Chondrocyte (in vitro differentiated cells): ENCODE measurements around the gene HHAT. TPM values are rescaled to one million over a fixed set of nuclear protein-coding genes. Genes with fewer than 3 reads are reported as not detected.

Source experiments
- DNase-seq: peaks from one replicate; pipeline ENCODE4 v3.0.0; 2021; ENCODE audit warnings: mixed read lengths, low spot score
- H3K27ac Mint-ChIP-seq: one replicate; pipeline ENCODE4 v1.8.0; 2021; ENCODE audit warnings: mild to moderate bottlenecking, moderate library complexity, mixed read lengths; ENCODE audit not compliant: unreplicated experiment
- H3K27me3 Mint-ChIP-seq: 2 replicates; pipeline ENCODE4 v1.8.0; 2021; ENCODE audit warnings: low read depth, mixed read lengths
- H3K36me3 Mint-ChIP-seq: 2 replicates; pipeline ENCODE4 v1.8.0; 2021; ENCODE audit warnings: low read depth, mixed read lengths
- H3K4me1 Mint-ChIP-seq: 2 replicates; pipeline ENCODE4 v1.8.0; 2021; ENCODE audit warnings: low read depth, mild to moderate bottlenecking, mixed read lengths
- H3K4me3 Mint-ChIP-seq: one replicate; pipeline ENCODE4 v1.8.0; 2021; ENCODE audit warnings: mild to moderate bottlenecking, moderate library complexity, mixed read lengths; ENCODE audit not compliant: unreplicated experiment
- H3K9me3 Mint-ChIP-seq: 2 replicates; pipeline ENCODE4 v1.8.0; 2021; ENCODE audit warnings: low read depth, mixed read lengths
- total RNA-seq: library from RNA; stranded (reverse); gene quantifications from 3 replicates; pipeline ENCODE4 v1.2.1, GENCODE V29; 2021
- TF ChIP-seq, protein P1 (sequence below): fragments of 200-600 bp; sonication (generic); IDR thresholded peaks from 2 replicates; pipeline ENCODE4 v1.5.0; 2021; ENCODE audit warnings: antibody characterized with exemption, mild to moderate bottlenecking, moderate library complexity

The HHAT gene
- total RNA-seq, 1 donor from 2014 or later = 6.4 TPM

- H3K4me3 Mint-ChIP-seq = no peak overlapping the region
- H3K4me1 Mint-ChIP-seq = no peaks in the 10 kb centered on the region
- H3K27ac Mint-ChIP-seq = no peak overlapping the region
- H3K27me3 Mint-ChIP-seq = no peaks in the 10 kb centered on the region
- no peak for DNase-seq
- TF ChIP-seq, protein P1, sequence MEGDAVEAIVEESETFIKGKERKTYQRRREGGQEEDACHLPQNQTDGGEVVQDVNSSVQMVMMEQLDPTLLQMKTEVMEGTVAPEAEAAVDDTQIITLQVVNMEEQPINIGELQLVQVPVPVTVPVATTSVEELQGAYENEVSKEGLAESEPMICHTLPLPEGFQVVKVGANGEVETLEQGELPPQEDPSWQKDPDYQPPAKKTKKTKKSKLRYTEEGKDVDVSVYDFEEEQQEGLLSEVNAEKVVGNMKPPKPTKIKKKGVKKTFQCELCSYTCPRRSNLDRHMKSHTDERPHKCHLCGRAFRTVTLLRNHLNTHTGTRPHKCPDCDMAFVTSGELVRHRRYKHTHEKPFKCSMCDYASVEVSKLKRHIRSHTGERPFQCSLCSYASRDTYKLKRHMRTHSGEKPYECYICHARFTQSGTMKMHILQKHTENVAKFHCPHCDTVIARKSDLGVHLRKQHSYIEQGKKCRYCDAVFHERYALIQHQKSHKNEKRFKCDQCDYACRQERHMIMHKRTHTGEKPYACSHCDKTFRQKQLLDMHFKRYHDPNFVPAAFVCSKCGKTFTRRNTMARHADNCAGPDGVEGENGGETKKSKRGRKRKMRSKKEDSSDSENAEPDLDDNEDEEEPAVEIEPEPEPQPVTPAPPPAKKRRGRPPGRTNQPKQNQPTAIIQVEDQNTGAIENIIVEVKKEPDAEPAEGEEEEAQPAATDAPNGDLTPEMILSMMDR = no peak
- H3K9me3 Mint-ChIP-seq = no peaks in the 10 kb centered on the region
- peaks cover under 1% of the 10 kb centered on the region for H3K36me3 Mint-ChIP-seq
These were observed 154.4 kb downstream of the HHAT start for GRCh38 chr1:210482945-210483617.

DNA sequence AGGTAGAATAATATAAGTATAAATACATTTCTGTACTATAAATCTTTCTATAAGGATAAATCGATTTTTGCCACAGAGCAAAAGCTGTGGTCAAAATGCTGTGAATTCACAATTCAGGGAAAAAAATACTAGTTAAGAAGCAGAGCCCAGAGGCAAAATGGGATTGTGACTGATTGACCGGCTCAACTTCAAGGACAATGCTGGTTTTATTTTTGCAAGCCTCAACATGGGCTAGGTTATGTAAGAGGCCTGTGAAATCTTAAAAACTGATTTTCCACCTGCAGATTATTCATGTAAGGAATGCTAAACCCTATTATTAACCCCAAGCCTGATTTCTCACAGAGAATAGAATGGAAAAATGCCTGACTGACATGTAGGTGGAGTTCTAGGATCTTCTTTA lies 155.1 kb downstream of the HHAT start:
- Mint-ChIP-seq H3K9me3 (no peaks in the 10 kb centered on the region), H3K27ac (no peak overlapping the region), H3K4me1 (no peaks in the 10 kb centered on the region), H3K4me3 (no peak overlapping the region), H3K36me3 (peaks cover 2% of the 10 kb centered on the region), H3K27me3 (no peaks in the 10 kb centered on the region)
- no peak for DNase-seq
- TF ChIP-seq, protein P1 = no peak

DNA sequence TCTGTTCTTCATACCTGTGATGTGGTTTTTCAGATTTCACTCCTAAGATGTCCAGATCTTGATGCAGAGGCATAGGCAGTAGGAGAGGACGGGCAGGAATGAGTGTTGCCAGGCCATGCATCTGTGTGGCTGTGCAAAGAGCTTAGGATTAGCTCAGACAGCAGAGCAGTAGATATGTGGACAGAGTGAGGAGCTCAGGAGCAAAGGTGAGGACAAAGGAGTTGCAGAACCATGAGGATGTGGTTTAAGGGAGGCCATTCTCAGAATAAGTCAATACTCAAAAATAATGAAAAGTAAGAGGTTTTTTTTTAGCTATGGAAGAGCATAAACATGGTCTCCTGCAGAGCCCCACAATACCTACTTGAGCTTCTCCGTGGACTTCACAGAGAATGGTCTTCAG lies 158.3 kb downstream of the HHAT start:
- H3K36me3 Mint-ChIP-seq = peaks cover 3% of the 10 kb centered on the region

GRCh38 chr1:210489491-210489890 lies 160.8 kb downstream of the HHAT start:
- H3K27me3 Mint-ChIP-seq = no peaks in the 10 kb centered on the region

More for the DNA sequence above, 158.3 kb downstream of the HHAT start:
- DNase-seq = no peak
- H3K27ac Mint-ChIP-seq = no peak overlapping the region
- no peaks in the 10 kb centered on the region for H3K27me3 Mint-ChIP-seq
- H3K4me1 Mint-ChIP-seq = peaks cover 24% of the 10 kb centered on the region
- no peaks in the 10 kb centered on the region for H3K9me3 Mint-ChIP-seq
- no peak overlapping the region for H3K4me3 Mint-ChIP-seq
- TF ChIP-seq, protein P1 = no peak

DNA sequence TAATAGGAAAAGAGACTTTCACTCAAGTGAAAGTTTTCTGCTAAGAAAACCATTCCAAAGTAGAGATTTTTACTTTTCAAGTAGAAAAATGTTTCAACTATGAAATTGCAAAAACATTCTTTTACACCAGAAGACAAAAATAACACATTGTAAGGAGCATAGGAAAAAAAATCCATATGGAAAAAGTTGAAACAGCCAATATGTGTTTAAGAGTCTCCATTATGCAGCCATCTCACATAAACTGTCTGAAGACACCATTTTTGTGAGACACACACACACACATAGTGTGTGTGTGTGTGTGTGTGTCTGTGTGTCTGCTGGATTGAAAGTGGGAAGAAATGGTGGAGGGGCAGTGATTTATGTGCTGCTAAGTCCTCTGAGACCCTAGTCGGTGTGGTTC lies 162.1 kb downstream of the HHAT start:
- Mint-ChIP-seq H3K4me1 (peaks cover 24% of the 10 kb centered on the region), H3K27me3 (no peaks in the 10 kb centered on the region), H3K36me3 (peaks cover 4% of the 10 kb centered on the region), H3K27ac (no peak overlapping the region), H3K9me3 (no peaks in the 10 kb centered on the region), H3K4me3 (no peak overlapping the region)
- no peak for DNase-seq
- TF ChIP-seq, protein P1 = no peak

More at GRCh38 chr1:210489491-210489890, 160.8 kb downstream of the HHAT start:
- H3K27ac Mint-ChIP-seq = no peak overlapping the region
- H3K36me3 Mint-ChIP-seq = peaks cover 4% of the 10 kb centered on the region
- peaks cover 24% of the 10 kb centered on the region for H3K4me1 Mint-ChIP-seq
- no peak overlapping the region for H3K4me3 Mint-ChIP-seq
- no peaks in the 10 kb centered on the region for H3K9me3 Mint-ChIP-seq
- DNase-seq = no peak
- TF ChIP-seq, protein P1 = no peak
